ENCODE measurements around the gene EFNA4.

Gene EFNA4

DNA sequence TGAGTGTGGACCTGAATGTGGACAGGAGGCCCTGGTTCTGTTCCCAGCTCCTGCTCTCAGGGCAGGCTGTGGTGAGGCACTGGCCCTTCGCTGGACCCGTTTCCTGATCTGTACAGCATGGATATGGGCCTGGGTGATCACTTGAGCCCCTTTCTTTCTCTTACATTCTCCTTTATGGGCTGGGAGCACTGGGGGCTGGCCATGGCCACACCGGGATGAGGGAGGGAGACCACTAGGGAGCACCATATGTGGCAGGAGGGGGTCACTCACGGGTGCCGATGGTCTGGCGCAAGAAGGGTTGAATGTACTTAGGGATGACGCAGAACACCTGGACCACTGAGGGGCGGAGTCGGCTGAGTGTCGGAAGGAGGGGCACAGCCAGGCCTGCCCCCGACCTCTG lies 32.6 kb upstream of the EFNA4 start:
- TF ChIP-seq, protein P1, sequence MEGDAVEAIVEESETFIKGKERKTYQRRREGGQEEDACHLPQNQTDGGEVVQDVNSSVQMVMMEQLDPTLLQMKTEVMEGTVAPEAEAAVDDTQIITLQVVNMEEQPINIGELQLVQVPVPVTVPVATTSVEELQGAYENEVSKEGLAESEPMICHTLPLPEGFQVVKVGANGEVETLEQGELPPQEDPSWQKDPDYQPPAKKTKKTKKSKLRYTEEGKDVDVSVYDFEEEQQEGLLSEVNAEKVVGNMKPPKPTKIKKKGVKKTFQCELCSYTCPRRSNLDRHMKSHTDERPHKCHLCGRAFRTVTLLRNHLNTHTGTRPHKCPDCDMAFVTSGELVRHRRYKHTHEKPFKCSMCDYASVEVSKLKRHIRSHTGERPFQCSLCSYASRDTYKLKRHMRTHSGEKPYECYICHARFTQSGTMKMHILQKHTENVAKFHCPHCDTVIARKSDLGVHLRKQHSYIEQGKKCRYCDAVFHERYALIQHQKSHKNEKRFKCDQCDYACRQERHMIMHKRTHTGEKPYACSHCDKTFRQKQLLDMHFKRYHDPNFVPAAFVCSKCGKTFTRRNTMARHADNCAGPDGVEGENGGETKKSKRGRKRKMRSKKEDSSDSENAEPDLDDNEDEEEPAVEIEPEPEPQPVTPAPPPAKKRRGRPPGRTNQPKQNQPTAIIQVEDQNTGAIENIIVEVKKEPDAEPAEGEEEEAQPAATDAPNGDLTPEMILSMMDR (IDR thresholded peaks at IDR 0.05; ENCODE audit: low read depth, low read length): no peak
- Histone ChIP-seq H3K27me3 (no peaks in the 10 kb centered on the region), H3K36me3 (no peaks in the 10 kb centered on the region), H3K4me1 (no peaks in the 10 kb centered on the region), H3K4me3 (ENCODE audit: low read depth, low read length) (no peak overlapping the region), H3K9me3 (no peaks in the 10 kb centered on the region)
- no peak for DNase-seq

DNA sequence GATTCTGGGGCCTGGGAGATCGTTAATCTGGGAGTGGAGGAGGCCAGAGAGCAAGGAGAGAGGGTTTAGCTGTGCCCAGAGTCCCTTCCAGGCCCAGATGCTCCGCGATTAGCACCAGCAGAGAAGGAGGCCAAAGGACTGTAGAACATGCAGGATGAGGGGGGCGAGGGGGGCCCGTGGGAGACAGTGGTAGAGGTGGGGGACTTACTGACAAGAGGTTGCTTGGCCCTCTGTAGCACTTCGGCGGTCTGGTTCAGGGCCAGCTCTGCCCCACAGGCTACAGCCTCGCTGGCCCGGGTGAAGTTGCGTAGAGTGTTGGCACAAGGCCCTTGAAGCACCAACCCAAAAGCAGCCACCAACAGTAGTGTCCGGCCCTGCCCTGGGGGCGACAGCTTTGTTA lies 30.7 kb upstream of the EFNA4 start:
- DNase-seq: no peak
- no peak overlapping the region for H3K4me3 ChIP-seq (ENCODE audit: low read depth, low read length)

DNA sequence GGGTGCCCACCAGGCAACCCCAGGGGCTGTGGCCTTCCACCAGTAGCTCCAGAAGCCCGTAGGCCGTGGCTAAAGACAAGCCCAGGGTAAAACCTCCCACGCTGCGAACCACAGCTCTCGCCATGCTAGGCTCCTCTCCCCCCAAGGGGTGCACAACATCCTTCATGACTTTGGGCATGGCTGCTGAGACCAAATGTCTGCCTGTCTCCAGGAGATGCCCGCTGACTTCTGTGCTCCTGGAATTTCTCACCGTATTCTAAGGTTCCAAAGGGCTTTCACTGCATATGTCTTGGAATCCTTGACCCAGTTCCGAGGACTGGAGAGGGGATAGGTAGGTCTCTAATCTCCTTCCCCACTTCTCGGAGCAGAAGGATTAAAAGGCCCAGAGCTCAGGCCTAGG lies 30.0 kb upstream of the EFNA4 start, which contains the start of the genes DCST1 and DCST2:
TSS of gene DCST1 (plus strand) at position 301 of the 400 bp plus-strand sequence. CDS start 213 bp downstream, outside the sequence.
TSS of gene DCST2 (minus strand) at position 258 of the 400 bp plus-strand sequence. CDS start at position 178, 80 bp downstream.
- no peaks in the 10 kb centered on the region for H3K27me3 ChIP-seq
- no peak for DNase-seq
- no peaks in the 10 kb centered on the region for H3K9me3 ChIP-seq
- H3K4me3 ChIP-seq (ENCODE audit: low read depth, low read length): no peak within 1 kb of the TSS
- no peaks in the 10 kb centered on the region for H3K4me1 ChIP-seq
- H3K36me3 ChIP-seq: no peaks in the 10 kb centered on the region
- TF ChIP-seq, protein P1 (IDR thresholded peaks at IDR 0.05; ENCODE audit: low read depth, low read length): no peak

More for the DNA sequence above, 30.7 kb upstream of the EFNA4 start:
- Histone ChIP-seq H3K9me3 (no peaks in the 10 kb centered on the region), H3K36me3 (no peaks in the 10 kb centered on the region), H3K27me3 (no peaks in the 10 kb centered on the region), H3K4me1 (no peaks in the 10 kb centered on the region)
- TF ChIP-seq, protein P1 (IDR thresholded peaks at IDR 0.05; ENCODE audit: low read depth, low read length): no peak

- H3K4me3 ChIP-seq (ENCODE audit: low read depth, low read length): no peak overlapping the region
- H3K9me3 ChIP-seq: no peaks in the 10 kb centered on the region
- no peaks in the 10 kb centered on the region for H3K4me1 ChIP-seq
- H3K27me3 ChIP-seq: no peaks in the 10 kb centered on the region
- no peak for DNase-seq
- no peaks in the 10 kb centered on the region for H3K36me3 ChIP-seq
- TF ChIP-seq, protein P1 (IDR thresholded peaks at IDR 0.05; ENCODE audit: low read depth, low read length): no peak
Measured at GRCh38 chr1:155034318-155035208, 29.0 kb upstream of the EFNA4 start.

DNA sequence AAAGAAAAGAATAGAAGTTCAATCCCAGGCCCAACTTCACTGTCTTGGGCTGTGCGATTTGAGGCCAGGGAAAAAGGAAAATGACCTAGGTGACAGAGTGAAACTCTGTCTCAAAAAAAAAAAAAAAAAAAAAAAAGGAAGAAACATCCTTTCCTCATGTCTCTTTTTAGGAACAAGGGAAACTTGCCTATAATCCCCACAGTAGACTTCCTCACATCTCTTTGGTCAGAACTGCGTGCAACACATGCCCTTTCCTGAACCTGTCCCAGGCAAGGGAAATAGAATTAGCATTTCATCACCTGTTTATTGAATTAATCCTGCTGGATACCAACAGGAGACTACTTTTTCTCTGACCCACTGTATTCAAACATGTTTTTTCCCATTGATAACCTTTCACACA lies 27.6 kb upstream of the EFNA4 start:
- Histone ChIP-seq H3K36me3 (no peaks in the 10 kb centered on the region), H3K27me3 (no peaks in the 10 kb centered on the region)

More for the DNA sequence above, 27.6 kb upstream of the EFNA4 start:
- H3K4me1 ChIP-seq: no peaks in the 10 kb centered on the region
- DNase-seq: no peak
- H3K9me3 ChIP-seq: no peaks in the 10 kb centered on the region
- H3K4me3 ChIP-seq (ENCODE audit: low read depth, low read length): no peak overlapping the region
- TF ChIP-seq, protein P1 (IDR thresholded peaks at IDR 0.05; ENCODE audit: low read depth, low read length): no peak
